HG03520 (cell line): Measurements from ENCODE around the gene FOXI1.

ENCODE experiments used
- ATAC-seq: cut with Tn5 transposase; IDR thresholded peaks from one replicate; pipeline ENCODE4 v1.9.1; 2021; ENCODE audit warnings: mild to moderate bottlenecking, moderate library complexity; ENCODE audit not compliant: unreplicated experiment

Gene FOXI1

DNA sequence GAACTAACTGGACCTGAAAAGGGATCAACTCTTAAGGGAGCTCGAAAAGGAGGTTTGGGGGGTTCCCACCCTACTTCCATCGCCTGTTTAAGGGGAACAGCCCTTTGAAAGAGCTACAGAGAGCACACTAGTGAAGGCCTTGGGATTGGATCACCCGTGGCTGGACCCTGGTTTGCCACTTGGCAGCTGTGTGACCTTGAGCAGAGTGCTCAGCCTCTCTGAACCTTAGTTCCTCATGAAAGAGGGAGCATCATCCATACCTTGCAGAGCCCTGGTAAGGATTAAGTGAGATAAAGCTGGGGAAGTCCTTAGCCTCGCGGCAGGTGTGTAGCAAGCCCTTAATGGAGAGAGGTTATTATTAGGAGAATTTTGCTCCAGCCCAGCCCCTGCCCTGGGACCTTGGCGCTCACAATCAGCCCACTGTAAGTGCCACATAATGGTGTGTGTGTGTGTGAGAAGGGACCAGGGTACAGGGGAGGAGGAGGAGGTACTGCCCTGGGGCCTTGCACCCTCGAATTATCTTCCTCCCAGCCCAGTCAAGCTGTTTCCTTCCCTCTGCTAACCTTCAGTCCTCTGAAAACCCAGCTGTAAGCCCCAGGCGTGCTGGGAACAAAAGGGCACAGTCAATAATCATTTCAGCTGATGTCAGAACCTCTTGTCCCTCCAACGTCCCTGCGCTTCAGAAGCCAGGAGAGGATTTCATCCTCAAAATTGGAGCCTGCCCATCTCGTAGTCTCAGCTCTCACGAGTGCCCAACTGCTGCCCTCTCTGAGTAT, 42.9 kb downstream of the FOXI1 start:
- ATAC-seq, result no peak

DNA sequence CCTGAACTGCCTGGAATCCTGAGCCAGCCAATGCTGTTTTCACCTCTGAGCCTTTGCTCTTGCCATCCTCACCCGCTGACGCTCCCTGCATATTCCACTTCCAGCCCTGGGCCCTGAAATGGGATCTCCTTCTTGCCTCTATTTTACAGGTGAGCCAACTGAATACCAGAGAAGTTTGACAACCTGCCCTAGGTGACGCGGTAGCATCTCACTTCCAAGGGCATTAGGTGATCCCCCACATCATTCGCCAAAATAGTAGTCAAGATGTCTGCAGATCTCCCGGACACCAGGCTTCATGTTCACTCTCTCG, 43.5 kb downstream of the FOXI1 start:
- no peak for ATAC-seq

DNA sequence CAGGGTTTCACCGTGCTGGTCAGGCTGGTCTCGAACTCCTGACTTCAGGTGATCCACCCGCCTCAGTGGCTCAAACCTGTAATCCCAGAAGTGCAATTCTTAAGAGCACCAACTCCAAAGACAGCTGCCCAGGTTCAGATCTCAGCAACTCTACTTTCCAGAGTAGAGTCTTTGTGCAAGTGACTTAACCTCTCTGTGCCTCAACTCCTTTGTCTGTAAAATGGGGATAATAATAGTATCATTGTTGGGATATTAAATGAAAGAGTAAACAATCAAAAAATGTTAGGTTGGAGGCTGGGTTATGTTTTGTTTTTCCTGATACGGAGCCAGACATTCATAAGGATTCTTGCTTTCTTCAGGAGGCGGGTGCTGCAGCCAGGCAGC, 45.0 kb downstream of the FOXI1 start:
- ATAC-seq, result no peak

DNA sequence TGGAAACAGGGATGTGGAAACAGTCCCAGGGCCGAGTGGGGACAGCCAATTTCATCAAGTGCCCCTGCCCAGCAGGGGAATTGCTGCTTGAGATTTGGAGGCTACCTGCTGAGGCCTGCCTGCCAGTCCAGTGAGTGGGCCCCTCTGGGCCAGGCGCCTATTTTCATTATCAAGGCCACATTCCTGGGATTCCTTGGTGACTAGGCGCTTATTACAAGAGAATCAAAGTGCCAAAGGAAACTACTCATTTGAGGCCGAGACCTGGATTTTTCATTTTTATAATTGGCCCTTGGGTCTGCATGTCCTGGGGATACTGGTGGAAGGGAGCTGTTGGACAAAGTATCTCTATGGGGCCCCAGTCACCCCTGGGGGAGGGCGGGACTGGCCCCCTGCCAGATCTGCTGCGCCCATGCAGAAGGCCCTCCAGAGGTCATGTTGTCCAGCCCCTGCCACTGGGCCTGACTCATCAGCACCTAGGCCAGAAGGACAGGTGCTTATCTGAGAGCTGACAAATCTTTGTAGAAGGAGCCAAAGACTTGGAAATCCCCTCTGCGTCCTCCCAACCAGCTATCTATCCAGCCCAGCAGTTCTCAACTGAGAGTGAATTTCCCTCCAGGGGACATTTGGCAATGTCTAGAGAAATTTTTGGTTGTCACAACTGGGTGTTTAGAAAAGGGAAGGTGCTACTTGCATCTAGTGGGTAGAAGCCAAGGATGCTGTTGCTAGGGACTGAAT, 45.6 kb downstream of the FOXI1 start:
- no peak for ATAC-seq

DNA sequence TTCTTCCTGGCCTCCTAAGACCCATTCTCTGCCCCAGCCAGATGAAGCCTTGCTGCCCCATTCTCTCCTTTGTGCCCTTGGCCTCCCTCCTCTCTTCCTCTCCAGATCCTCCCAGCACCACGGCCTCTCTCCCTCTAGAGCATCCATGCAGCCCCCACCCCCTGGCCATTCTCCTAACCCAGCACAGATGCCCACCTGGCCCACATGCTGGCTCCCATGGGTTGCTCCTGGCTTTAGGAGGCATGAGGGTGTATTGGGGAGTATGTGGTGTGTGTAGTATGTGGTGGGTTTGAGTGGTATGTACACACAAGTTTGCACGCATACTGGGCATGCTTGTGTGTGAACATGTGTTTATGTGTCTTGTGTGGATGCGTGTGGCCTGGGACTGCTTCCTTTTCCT, 47.1 kb downstream of the FOXI1 start:
- no peak for ATAC-seq

DNA sequence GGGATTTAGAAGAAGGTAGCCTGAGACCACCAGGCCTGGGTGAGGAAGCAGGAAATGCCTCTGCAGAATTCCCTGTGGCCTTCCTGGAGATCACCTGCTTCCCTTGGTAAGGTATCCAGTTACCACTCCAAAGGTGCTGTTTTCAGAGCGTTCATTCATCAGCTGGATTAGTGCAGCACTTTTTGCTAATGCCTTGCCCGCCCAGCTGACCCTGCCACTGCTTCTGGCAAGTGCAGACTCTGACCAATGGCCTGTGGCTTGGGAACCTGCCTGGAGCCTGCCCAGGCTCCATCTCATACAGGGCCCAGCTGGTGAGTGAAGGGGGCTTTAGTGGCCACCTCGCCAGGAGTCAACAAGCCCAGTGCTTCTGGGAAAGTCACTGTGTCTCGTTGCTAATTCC, 48.6 kb downstream of the FOXI1 start:
- ATAC-seq, result no peak

DNA sequence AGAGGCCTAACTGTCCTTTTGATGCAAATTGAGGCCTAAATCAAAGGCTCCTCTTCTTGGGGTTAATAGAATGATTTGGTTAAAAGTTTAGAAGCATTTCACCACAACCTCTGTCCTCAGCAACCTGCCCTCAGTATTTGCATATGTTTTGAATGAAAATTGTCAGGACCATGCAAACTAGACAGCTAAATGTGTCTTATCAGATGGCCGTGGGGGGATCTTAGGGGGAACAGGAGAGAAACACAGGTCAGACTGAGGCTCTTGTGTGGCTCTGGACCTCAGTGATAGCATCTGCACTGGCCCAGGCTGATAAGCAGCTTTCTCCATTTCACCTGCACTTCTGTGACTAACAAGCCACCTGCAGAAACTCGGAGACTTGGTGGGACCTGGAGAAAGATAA, 49.0 kb downstream of the FOXI1 start:
- ATAC-seq, result no peak

DNA sequence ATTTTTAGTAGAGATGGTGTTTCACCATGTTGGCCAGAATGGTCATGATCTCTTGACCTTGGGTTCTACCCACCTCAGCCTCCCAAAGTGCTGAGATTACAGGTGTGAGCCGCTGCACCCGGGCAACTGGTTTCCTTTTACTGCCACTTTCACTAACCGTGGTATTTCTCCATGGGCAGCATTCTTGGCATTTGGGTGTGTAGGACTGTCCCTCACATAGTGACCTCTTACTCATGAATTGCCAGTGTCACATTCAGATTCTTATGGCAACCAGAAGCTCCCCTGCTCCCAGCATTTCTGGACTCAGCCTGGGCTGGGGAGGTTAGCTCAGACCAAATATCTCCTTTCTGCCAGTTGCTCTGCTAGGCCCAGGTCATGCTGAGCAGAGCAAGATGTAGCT, 50.1 kb downstream of the FOXI1 start:
- no peak for ATAC-seq

DNA sequence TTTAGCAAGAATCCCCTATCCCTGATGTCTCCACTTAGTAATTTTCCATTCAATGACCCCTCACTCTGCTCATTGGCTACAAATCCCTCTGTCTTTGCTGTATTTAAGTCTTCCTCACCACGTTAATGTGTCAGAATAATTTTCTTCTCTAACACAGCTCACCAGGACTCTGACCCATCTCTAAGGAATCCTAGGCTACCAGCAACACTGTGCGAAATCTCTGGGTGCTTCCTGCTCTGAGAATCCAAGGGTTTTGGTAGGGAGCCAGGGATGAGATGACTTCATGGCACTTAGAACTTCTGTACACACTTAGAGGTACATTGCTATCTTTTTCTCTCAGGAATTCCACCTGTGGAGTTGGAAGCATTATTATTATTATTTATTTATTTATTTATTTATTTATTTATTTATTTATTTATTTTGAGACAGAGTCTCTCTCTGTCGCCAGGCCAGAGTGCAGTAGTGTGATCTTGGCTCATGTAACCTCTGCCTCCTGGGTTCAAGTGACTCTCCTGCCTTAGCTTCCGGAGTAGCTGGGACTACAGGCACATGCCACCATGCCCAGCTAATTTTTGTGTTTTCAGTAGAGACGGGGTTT, 53.5 kb downstream of the FOXI1 start:
- ATAC-seq, result no peak
